Placental pericyte (primary cell): ENCODE data around the gene MADD. TPM values are rescaled to one million over a fixed set of nuclear protein-coding genes. Genes with fewer than 3 reads are reported as not detected.

Source experiments
- total RNA-seq: library from RNA; depleted of rRNA; stranded (reverse); fragments of >200 nt; gene quantifications from 2 replicates; pipeline ENCODE4 v1.2.3, GENCODE V29; 2012

The MADD gene
- total RNA-seq = 31.5 and 36.1 TPM in 2 replicates

GRCh38 chr11:47269829-47270305, at the start of gene MADD:
Gene MADD, plus strand, starts transcription at chr11:47270133.

GRCh38 chr11:47248664-47249377, 21.1 kb upstream of the MADD start, which contains the start of gene ACP2:
Gene ACP2, minus strand, starts transcription at chr11:47248814. Its CDS starts 25 bp downstream, at chr11:47248789.

GRCh38 chr11:47257517-47258316, 12.2 kb upstream of the MADD start, which contains the start of gene NR1H3:
Gene NR1H3, plus strand, starts transcription at chr11:47257996. Its CDS starts 1,221 bp downstream, at chr11:47259217.

GRCh38 chr11:47352556-47352955, 82.6 kb downstream of the MADD start, which contains the start of gene MYBPC3:
Gene MYBPC3, minus strand, starts transcription at chr11:47352702. Its CDS starts 55 bp downstream, at chr11:47352647.

GRCh38 chr11:47378010-47378835, 108.3 kb downstream of the MADD start, which contains the start of gene SPI1:
Gene SPI1, minus strand, starts transcription at chr11:47378547. Its CDS starts 194 bp downstream, at chr11:47378353.

Other genes starting within 250 kb of the MADD start
- 140 and 162 TPM in 2 replicates for gene ARFGAP2, start 93.3 kb upstream of the MADD start, total RNA-seq
- 16.6 and 22.3 TPM in 2 replicates for gene PACSIN3, start 83.7 kb upstream of the MADD start, total RNA-seq
- 31.7 and 64.3 TPM in 2 replicates for gene DDB2, start 55.2 kb upstream of the MADD start, total RNA-seq
- gene ACP2, start 21.3 kb upstream of the MADD start, total RNA-seq = 53.3 and 53.8 TPM in 2 replicates
- 15.0 and 32.4 TPM in 2 replicates for gene NR1H3, start 12.1 kb upstream of the MADD start, total RNA-seq
- not detected in 2 replicates for gene MYBPC3, start 82.6 kb downstream of the MADD start, total RNA-seq
- 0.29 TPM in 1 of 2 replicates, not detected in the other for gene SPI1, start 108.4 kb downstream of the MADD start, total RNA-seq
- 111 and 138 TPM in 2 replicates for gene SLC39A13, start 138.5 kb downstream of the MADD start, total RNA-seq
- 197 and 211 TPM in 2 replicates for gene PSMC3, start 156.3 kb downstream of the MADD start, total RNA-seq
- 0.14 and 0.44 TPM in 2 replicates for gene RAPSN, start 179.0 kb downstream of the MADD start, total RNA-seq